HepG2 (cell line): Measurements from ENCODE around the gene KLK14. TPM values are rescaled to one million over a fixed set of nuclear protein-coding genes. Genes with fewer than 3 reads are reported as not detected.

ENCODE experiments used
- ATAC-seq: fragments of 200-7000 bp; cut with Tn5 transposase; 3 replicates; pipeline ENCODE4 v1.9.1; 2020; ENCODE audit warnings: mild to moderate bottlenecking, moderate library complexity
- BruUV-seq: library from RNA; stranded (reverse); fragments of 400-500 nt; replicated peaks from 2 replicates; lab custom pipeline; 2021; lab: Mats Ljungman, UMichigan
- CTCF ChIA-PET: fragments of 300-600 bp; formaldehyde crosslinking; extraction: SDS; loops from one replicate; lab custom pipeline; 2021; ENCODE audit warnings: low total read pairs, inconsistent platforms, low intra/inter-chr PET ratio; lab: Yijun Ruan, JAX
- POLR2A ChIA-PET: fragments of 350-600 bp; sonication (Branson Sonifier 250); formaldehyde crosslinking; loops from one replicate; lab custom pipeline; 2020; ENCODE audit warnings: antibody characterized with exemption, inconsistent platforms; lab: Yijun Ruan, JAX
- DNase-seq: peaks from one replicate; pipeline ENCODE4 v3.0.0-alpha.2; 2015; ENCODE audit warnings: low spot score
- FAIRE-seq: peaks from 3 replicates; lab custom pipeline; 2011; peaks lifted over from hg19 to GRCh38; lab: Jason Lieb, UNC
- H2AFZ ChIP-seq: one replicate; pipeline ENCODE4 v1.6.1; 2011; ENCODE audit warnings: low read length, inconsistent platforms
- H3K27ac ChIP-seq: fragments of 300-600 bp; 3 replicates; pipeline ENCODE4 v1.8.0; 2011; ENCODE audit warnings: mixed run types, mild to moderate bottlenecking, mixed read lengths, low read length, inconsistent platforms; ENCODE audit not compliant: insufficient read depth; ENCODE audit errors: extremely low read length
- H3K27me3 ChIP-seq, 2 experiments: fragments of 200-600 bp in 1 of 2; 2 replicates in 1 of 2; 3 replicates in 1 of 2; pipeline versions ENCODE4 v1.6.0 to v1.8.0; 2011; ENCODE audit warnings: low read length in 2 of 2, mild to moderate bottlenecking in 2 of 2, moderate library complexity in 2 of 2, inconsistent platforms in 1 of 2; ENCODE audit not compliant: insufficient read depth in 2 of 2, control insufficient read depth in 1 of 2
- H3K36me3 ChIP-seq, 2 experiments: fragments of 200-600 bp in 1 of 2; replicated peaks in 1 of 2; 2 replicates in 1 of 2; 3 replicates in 1 of 2; pipeline versions ENCODE4 v1.5.1 to v1.8.0; 2011; ENCODE audit warnings: low read length in 2 of 2, inconsistent platforms in 1 of 2; ENCODE audit not compliant: insufficient read depth in 2 of 2, control insufficient read depth in 1 of 2
- H3K4me1 ChIP-seq: 2 replicates; pipeline ENCODE4 v1.5.1; 2012; ENCODE audit warnings: low read length, inconsistent platforms; ENCODE audit not compliant: insufficient read depth
- H3K4me2 ChIP-seq: 2 replicates; pipeline ENCODE4 v1.6.0; 2011; ENCODE audit warnings: low read depth, low read length, inconsistent platforms
- H3K4me3 ChIP-seq, 3 experiments: fragments of 200-600 bp in 1 of 3; sonication (generic), shearing (Covaris generic) in 1 of 3; replicated peaks in 1 of 3; 2 replicates each; pipeline ENCODE4 v1.5.1; 2011 to 2016; ENCODE audit warnings: low read length in 3 of 3, inconsistent platforms in 2 of 3, low read depth in 2 of 3, mild to moderate bottlenecking in 2 of 3, control low read depth in 1 of 3, mixed read lengths in 1 of 3; ENCODE audit not compliant: insufficient read depth in 1 of 3
- H3K79me2 ChIP-seq: one replicate; pipeline ENCODE4 v1.6.1; 2011; ENCODE audit warnings: low read length, inconsistent platforms; ENCODE audit not compliant: insufficient read depth
- H3K9ac ChIP-seq: 2 replicates; pipeline ENCODE4 v1.6.0; 2011; ENCODE audit warnings: mild to moderate bottlenecking, low read depth, low read length, inconsistent platforms; ENCODE audit not compliant: insufficient read depth
- H3K9me3 ChIP-seq: 2 replicates; pipeline ENCODE4 v1.5.1; 2012; ENCODE audit warnings: mild to moderate bottlenecking, low read length
- H4K20me1 ChIP-seq: 2 replicates; pipeline ENCODE4 v1.6.0; 2011; ENCODE audit warnings: inconsistent platforms, mild to moderate bottlenecking, low read length, moderate library complexity; ENCODE audit not compliant: insufficient read depth
- CC2D1A ChIP-seq: sonication (generic); formaldehyde crosslinking; IDR thresholded peaks from 2 replicates; pipeline ENCODE4 v1.8.1; 2023; ENCODE audit warnings: mild to moderate bottlenecking, missing genetic modification reagents
- CEBPG ChIP-seq: IDR thresholded peaks from 2 replicates; pipeline ENCODE4 v1.6.1; 2016
- MED1 ChIP-seq: sonication (generic); formaldehyde crosslinking; IDR thresholded peaks from 2 replicates; pipeline ENCODE4 v1.4.0; 2020; ENCODE audit warnings: missing genetic modification reagents
- SP2 ChIP-seq: sonication (generic); formaldehyde crosslinking; IDR thresholded peaks from 2 replicates; pipeline ENCODE4 v1.5.1; 2020; ENCODE audit warnings: mild to moderate bottlenecking, missing genetic modification reagents
- TBX2 ChIP-seq: sonication (generic); formaldehyde crosslinking; IDR thresholded peaks from 2 replicates; pipeline ENCODE4 v1.5.0; 2020; ENCODE audit warnings: missing genetic modification reagents, mild to moderate bottlenecking, borderline replicate concordance
- WIZ ChIP-seq: sonication (generic); formaldehyde crosslinking; IDR thresholded peaks from 2 replicates; pipeline ENCODE4 v1.5.1; 2020; ENCODE audit warnings: mild to moderate bottlenecking, missing genetic modification reagents
- ZFP90 ChIP-seq: sonication (generic); formaldehyde crosslinking; IDR thresholded peaks from 2 replicates; pipeline ENCODE4 v1.8.0; 2022; ENCODE audit warnings: missing genetic modification reagents, mild to moderate bottlenecking, inconsistent platforms, borderline replicate concordance
- ZMAT3 ChIP-seq: sonication (generic); formaldehyde crosslinking; conservative IDR thresholded peaks from 2 replicates; pipeline ENCODE4 v1.7.0; 2021; ENCODE audit warnings: missing genetic modification reagents
- ZNF354B ChIP-seq: sonication (generic); formaldehyde crosslinking; IDR thresholded peaks from 2 replicates; pipeline ENCODE4 v1.8.0; 2022; ENCODE audit warnings: mild to moderate bottlenecking, missing genetic modification reagents
- ZNF414 ChIP-seq: sonication (generic); formaldehyde crosslinking; IDR thresholded peaks from 2 replicates; pipeline ENCODE4 v1.5.0; 2020; ENCODE audit warnings: missing genetic modification reagents
- ZNF547 ChIP-seq: sonication (generic); formaldehyde crosslinking; IDR thresholded peaks from 2 replicates; pipeline ENCODE4 v1.5.1; 2020; ENCODE audit warnings: mild to moderate bottlenecking, missing genetic modification reagents
- ZNF839 ChIP-seq: sonication (generic); formaldehyde crosslinking; IDR thresholded peaks from 2 replicates; pipeline ENCODE4 v1.4.0; 2020; ENCODE audit warnings: missing genetic modification reagents, mild to moderate bottlenecking, borderline replicate concordance
- WGBS: methylation state at CpG from one replicate; pipeline ENCODE4 v1.1.6; 2017; ENCODE audit warnings: low lambda C conversion rate; 5-methylcytosine and 5-hydroxymethylcytosine counted together
- in situ Hi-C: cut with HindIII; loops from 2 replicates; pipeline ENCODE4 v1.10.0; 2017; ENCODE audit warnings: low pct_unique_long_range_greater_than_20kb; ENCODE audit not compliant: extremely low pct_ligation_motif_present
- intact Hi-C: fragments of 100-400 bp; cut with micrococcal nuclease; formaldehyde crosslinking; loops from one replicate; pipeline ENCODE4 v1.10.0; 2022; ENCODE audit not compliant: unreplicated experiment
- polyA plus RNA-seq, 8 experiments: library from polyadenylated mRNA; depleted of rRNA in 3 of 8; stranded (reverse) in 7 of 8; unstranded in 1 of 8; fragments of >200 nt; fragmentation: Illumina TruSeq in 4 of 8; extraction: Trizol in 4 of 8; gene quantifications; 2 replicates each; pipeline versions ENCODE4 v1.2.1 to v1.2.3, GENCODE V29; 2011 to 2016; ENCODE audit warnings: low read depth in 4 of 8, missing spikeins in 1 of 8, mixed read lengths in 1 of 8; ENCODE audit not compliant: insufficient read depth in 1 of 8
- total RNA-seq, 5 experiments: library from RNA; depleted of rRNA; stranded (reverse); fragments of >200 nt; fragmentation: Illumina TruSeq; extraction: Trizol; gene quantifications; 2 replicates each; pipeline ENCODE4 v1.2.3, GENCODE V29; 2016; ENCODE audit warnings: low read depth in 1 of 5
- TF ChIP-seq, protein P1 (sequence below): sonication (generic); formaldehyde crosslinking; IDR thresholded peaks from 2 replicates; pipeline ENCODE4 v1.4.0; 2020; ENCODE audit warnings: missing genetic modification reagents, mild to moderate bottlenecking, borderline replicate concordance
- TF ChIP-seq, protein P2 (sequence below): sonication (generic); formaldehyde crosslinking; IDR thresholded peaks from 2 replicates; pipeline ENCODE4 v1.9.0; 2022; ENCODE audit warnings: missing genetic modification reagents, mild to moderate bottlenecking, borderline replicate concordance

KLK14 gene
- total and polyA plus RNA-seq, 2 of the 13 experiments (the other 11 are each of a cell fraction or from before 2014, with no cell fraction given), result not detected

DNA sequence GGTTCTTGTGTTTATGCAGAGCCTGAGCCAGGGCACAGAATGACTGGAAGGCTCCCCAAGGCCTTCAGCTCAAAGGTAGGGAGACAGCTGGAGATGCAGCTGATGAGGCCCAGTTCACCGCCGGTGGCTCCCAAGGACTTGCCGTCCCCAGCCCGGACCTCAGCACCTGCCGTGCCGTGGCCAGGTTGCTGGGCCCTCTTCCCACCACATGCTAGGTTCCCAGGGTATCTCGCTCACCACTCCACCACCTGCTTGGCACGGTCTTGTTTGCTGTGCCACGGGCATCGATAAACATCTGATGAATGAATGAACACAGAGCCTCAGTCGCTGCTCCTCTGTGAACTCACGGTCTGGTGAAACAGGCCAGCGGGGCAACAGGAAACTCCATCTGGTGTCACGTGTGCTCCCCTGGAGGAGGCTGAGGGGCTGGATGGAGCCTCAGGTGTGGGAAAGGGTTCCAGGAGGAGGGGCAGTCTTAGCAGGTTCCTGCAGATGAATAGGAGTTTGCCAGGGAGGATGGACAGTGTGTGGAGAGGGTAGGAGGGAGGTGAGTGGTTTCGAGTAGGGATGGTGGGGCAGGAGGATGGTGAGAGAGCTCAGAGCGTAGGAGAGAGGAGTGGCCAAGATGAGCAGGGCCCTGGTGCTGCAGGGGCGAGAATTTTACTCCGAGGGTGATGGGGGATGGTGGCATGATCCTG lies 3.6 kb upstream of the KLK14 start:
- no peak overlapping the region for H3K4me2 ChIP-seq
- no peak for TF ChIP-seq MED1
- TF ChIP-seq ZNF354B (CRISPR knock-in tag), result no peak
- TF ChIP-seq ZFP90 (CRISPR knock-in tag), result no peak
- no peak for TF ChIP-seq CC2D1A (CRISPR knock-in tag)
- no peak for TF ChIP-seq WIZ (CRISPR knock-in tag)
- TF ChIP-seq ZNF414, result no peak
- TF ChIP-seq TBX2 (CRISPR knock-in tag), result no peak
- H3K4me1 ChIP-seq, result no peaks in the 10 kb centered on the region
- ATAC-seq (no peak), FAIRE-seq (no peak), DNase-seq (no peak)
- H3K27ac ChIP-seq, result no peak overlapping the region
- H2AFZ ChIP-seq, result no peak overlapping the region
- intact Hi-C loops, result no loop called here
- no peaks in the 10 kb centered on the region for H3K9me3 ChIP-seq
- in situ Hi-C loops, result loop anchor here (25.0 kb wide), 1 partner anchor 149 kb away; no protein-coding TSS in a partner anchor
- peaks cover 3 to 30% of the 10 kb centered on the region in 2 experiments; a peak in 4 of 5 replicates for H3K27me3 ChIP-seq
- CTCF ChIA-PET, result no interaction called here
- no peaks in the 10 kb centered on the region for H4K20me1 ChIP-seq
- POLR2A ChIA-PET, result no interaction called here
- WGBS, result 19% methylated on average over 9 of the region's 18 CpGs
- H3K79me2 ChIP-seq, result no peaks in the 10 kb centered on the region
- H3K9ac ChIP-seq, result no peak overlapping the region
- no peak overlapping the region for H3K4me3 ChIP-seq
- no TSS peak for BruUV-seq
- no peaks in the 10 kb centered on the region for H3K36me3 ChIP-seq

DNA sequence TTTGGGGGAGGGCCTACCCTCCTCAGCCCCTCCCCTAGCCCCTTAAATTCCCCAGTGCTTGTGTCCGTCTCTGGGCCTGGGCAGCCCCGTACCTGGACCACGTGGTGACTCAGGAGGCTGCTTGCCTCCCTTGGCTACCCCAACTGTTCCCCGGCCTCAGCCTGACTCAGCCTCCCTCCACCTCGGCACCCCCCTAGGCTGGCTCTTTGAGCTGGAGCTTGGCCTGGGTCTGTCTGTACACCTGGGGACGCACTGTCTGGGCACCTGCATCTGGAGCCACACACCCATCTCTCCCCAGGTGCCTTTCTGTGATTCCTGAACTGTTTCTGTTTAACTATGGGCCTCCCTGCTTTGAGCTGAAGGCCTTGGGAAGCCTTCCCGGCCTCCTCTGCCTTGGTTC lies 1.8 kb upstream of the KLK14 start:
- H3K4me2 ChIP-seq, result no peak overlapping the region
- POLR2A ChIA-PET, result no interaction called here
- no TSS peak for BruUV-seq
- TF ChIP-seq SP2, result no peak
- TF ChIP-seq ZMAT3 (CRISPR knock-in tag), result no peak
- TF ChIP-seq ZNF839 (CRISPR knock-in tag), result no peak
- TF ChIP-seq CEBPG (CRISPR knock-in tag), result no peak
- TF ChIP-seq, protein P1, sequence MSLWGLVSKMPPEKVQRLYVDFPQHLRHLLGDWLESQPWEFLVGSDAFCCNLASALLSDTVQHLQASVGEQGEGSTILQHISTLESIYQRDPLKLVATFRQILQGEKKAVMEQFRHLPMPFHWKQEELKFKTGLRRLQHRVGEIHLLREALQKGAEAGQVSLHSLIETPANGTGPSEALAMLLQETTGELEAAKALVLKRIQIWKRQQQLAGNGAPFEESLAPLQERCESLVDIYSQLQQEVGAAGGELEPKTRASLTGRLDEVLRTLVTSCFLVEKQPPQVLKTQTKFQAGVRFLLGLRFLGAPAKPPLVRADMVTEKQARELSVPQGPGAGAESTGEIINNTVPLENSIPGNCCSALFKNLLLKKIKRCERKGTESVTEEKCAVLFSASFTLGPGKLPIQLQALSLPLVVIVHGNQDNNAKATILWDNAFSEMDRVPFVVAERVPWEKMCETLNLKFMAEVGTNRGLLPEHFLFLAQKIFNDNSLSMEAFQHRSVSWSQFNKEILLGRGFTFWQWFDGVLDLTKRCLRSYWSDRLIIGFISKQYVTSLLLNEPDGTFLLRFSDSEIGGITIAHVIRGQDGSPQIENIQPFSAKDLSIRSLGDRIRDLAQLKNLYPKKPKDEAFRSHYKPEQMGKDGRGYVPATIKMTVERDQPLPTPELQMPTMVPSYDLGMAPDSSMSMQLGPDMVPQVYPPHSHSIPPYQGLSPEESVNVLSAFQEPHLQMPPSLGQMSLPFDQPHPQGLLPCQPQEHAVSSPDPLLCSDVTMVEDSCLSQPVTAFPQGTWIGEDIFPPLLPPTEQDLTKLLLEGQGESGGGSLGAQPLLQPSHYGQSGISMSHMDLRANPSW (CRISPR knock-in tag), result no peak
- TF ChIP-seq, protein P2, sequence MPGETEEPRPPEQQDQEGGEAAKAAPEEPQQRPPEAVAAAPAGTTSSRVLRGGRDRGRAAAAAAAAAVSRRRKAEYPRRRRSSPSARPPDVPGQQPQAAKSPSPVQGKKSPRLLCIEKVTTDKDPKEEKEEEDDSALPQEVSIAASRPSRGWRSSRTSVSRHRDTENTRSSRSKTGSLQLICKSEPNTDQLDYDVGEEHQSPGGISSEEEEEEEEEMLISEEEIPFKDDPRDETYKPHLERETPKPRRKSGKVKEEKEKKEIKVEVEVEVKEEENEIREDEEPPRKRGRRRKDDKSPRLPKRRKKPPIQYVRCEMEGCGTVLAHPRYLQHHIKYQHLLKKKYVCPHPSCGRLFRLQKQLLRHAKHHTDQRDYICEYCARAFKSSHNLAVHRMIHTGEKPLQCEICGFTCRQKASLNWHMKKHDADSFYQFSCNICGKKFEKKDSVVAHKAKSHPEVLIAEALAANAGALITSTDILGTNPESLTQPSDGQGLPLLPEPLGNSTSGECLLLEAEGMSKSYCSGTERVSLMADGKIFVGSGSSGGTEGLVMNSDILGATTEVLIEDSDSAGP (CRISPR knock-in tag), result no peak
- TF ChIP-seq ZNF547, result no peak

More for the DNA sequence above, 1.8 kb upstream of the KLK14 start:
- CTCF ChIA-PET, result no interaction called here
- no peak overlapping the region for H3K27ac ChIP-seq
- no peak overlapping the region for H2AFZ ChIP-seq
- H3K27me3 ChIP-seq, result peaks cover 3 to 36% of the 10 kb centered on the region in 2 experiments; a peak in 4 of 5 replicates
- H3K79me2 ChIP-seq, result no peaks in the 10 kb centered on the region
- H4K20me1 ChIP-seq, result no peaks in the 10 kb centered on the region
- no peak overlapping the region for H3K4me3 ChIP-seq
- no peaks in the 10 kb centered on the region for H3K4me1 ChIP-seq
- WGBS, result 0% methylated on average over 3 of the region's 7 CpGs
- no peak for ATAC-seq
- no peak for FAIRE-seq
- no peaks in the 10 kb centered on the region for H3K36me3 ChIP-seq
- intact Hi-C loops, result no loop called here
- in situ Hi-C loops, result loop anchor here (25.0 kb wide), 1 partner anchor 147 kb away; no protein-coding TSS in a partner anchor
- no peak for DNase-seq
- no peak overlapping the region for H3K9ac ChIP-seq
- H3K9me3 ChIP-seq, result no peaks in the 10 kb centered on the region
